Hepatocyte (in vitro differentiated cells): Measurements from ENCODE around the gene STX8. TPM values are rescaled to one million over a fixed set of nuclear protein-coding genes. Genes with fewer than 3 reads are reported as not detected.

Source experiments
- DNase-seq: peaks from one replicate; pipeline ENCODE4 v3.0.0-alpha.2; 2016; ENCODE audit warnings: low spot score
- H2AFZ ChIP-seq: fragments of 200-600 bp; sonication (generic); 2 replicates; pipeline ENCODE4 v1.6.0; 2016; ENCODE audit warnings: antibody characterized with exemption, mild to moderate bottlenecking
- H3K27ac ChIP-seq: fragments of 200-600 bp; sonication (generic); 2 replicates; pipeline ENCODE4 v1.5.1; 2016; ENCODE audit warnings: mild to moderate bottlenecking
- H3K27me3 ChIP-seq: fragments of 200-600 bp; sonication (generic); 2 replicates; pipeline ENCODE4 v1.6.1; 2016
- H3K36me3 ChIP-seq: fragments of 200-600 bp; sonication (generic); replicated peaks from 2 replicates; pipeline ENCODE4 v1.5.1; 2016; ENCODE audit warnings: low read depth; ENCODE audit not compliant: insufficient read depth
- H3K4me1 ChIP-seq: fragments of 200-600 bp; sonication (generic); 2 replicates; pipeline ENCODE4 v1.5.1; 2016; ENCODE audit warnings: mild to moderate bottlenecking, moderate library complexity; ENCODE audit not compliant: insufficient read depth
- H3K4me2 ChIP-seq: fragments of 200-600 bp; sonication (generic); 2 replicates; pipeline ENCODE4 v1.6.0; 2016
- H3K4me3 ChIP-seq: fragments of 200-600 bp; sonication (generic); 2 replicates; pipeline ENCODE4 v1.5.1; 2016; ENCODE audit warnings: mild to moderate bottlenecking
- H3K79me2 ChIP-seq: fragments of 200-600 bp; sonication (generic); 2 replicates; pipeline ENCODE4 v1.6.0; 2017; ENCODE audit warnings: mild to moderate bottlenecking
- H3K9me2 ChIP-seq: fragments of 200-600 bp; sonication (generic); replicated peaks from 2 replicates; pipeline ENCODE4 v1.6.0; 2017; ENCODE audit warnings: mild to moderate bottlenecking; ENCODE audit not compliant: insufficient read depth
- H3K9me3 ChIP-seq: fragments of 200-600 bp; sonication (generic); 2 replicates; pipeline ENCODE4 v1.5.1; 2016; ENCODE audit warnings: low read depth, mild to moderate bottlenecking
- H4K20me1 ChIP-seq: fragments of 200-600 bp; sonication (generic); 2 replicates; pipeline ENCODE4 v1.6.0; 2016; ENCODE audit warnings: mild to moderate bottlenecking; ENCODE audit not compliant: insufficient read depth, poor library complexity, severe bottlenecking
- EZH2 ChIP-seq: fragments of 200-600 bp; sonication (generic); IDR thresholded peaks from 2 replicates; pipeline ENCODE4 v1.6.1; 2016; ENCODE audit warnings: antibody characterized with exemption, mild to moderate bottlenecking, borderline replicate concordance
- EZH2phosphoT487 ChIP-seq: fragments of 200-600 bp; sonication (generic); IDR thresholded peaks from one replicate; pipeline ENCODE4 v1.6.1; 2018; ENCODE audit warnings: antibody characterized with exemption, mild to moderate bottlenecking, low read depth, moderate library complexity; ENCODE audit not compliant: unreplicated experiment, severe bottlenecking
- WGBS: methylation state at CpG from one replicate; pipeline ENCODE4 v1.1.6; 2016; ENCODE audit warnings: low lambda C conversion rate; ENCODE audit errors: missing lambda C conversion rate; 5-methylcytosine and 5-hydroxymethylcytosine counted together
- polyA plus RNA-seq: library from polyadenylated mRNA; unstranded; fragments of >200 nt; fragmentation: Nextera tagmentation; extraction: Ambion mirVana; gene quantifications from 2 replicates; pipeline ENCODE4 v1.2.1, GENCODE V29; 2016
- total RNA-seq: library from RNA; depleted of rRNA; stranded (reverse); fragments of >200 nt; gene quantifications from 2 replicates; pipeline ENCODE4 v1.2.3, GENCODE V29; 2014
- TF ChIP-seq, protein P1 (sequence below): fragments of 200-600 bp; sonication (generic); IDR thresholded peaks from 2 replicates; pipeline ENCODE4 v1.5.1; 2016; ENCODE audit warnings: antibody characterized with exemption, mild to moderate bottlenecking; ENCODE audit not compliant: poor library complexity

The STX8 gene
- total and polyA plus RNA-seq, 2 experiments from 2014 or later, result 40.6 to 64.7 TPM

DNA sequence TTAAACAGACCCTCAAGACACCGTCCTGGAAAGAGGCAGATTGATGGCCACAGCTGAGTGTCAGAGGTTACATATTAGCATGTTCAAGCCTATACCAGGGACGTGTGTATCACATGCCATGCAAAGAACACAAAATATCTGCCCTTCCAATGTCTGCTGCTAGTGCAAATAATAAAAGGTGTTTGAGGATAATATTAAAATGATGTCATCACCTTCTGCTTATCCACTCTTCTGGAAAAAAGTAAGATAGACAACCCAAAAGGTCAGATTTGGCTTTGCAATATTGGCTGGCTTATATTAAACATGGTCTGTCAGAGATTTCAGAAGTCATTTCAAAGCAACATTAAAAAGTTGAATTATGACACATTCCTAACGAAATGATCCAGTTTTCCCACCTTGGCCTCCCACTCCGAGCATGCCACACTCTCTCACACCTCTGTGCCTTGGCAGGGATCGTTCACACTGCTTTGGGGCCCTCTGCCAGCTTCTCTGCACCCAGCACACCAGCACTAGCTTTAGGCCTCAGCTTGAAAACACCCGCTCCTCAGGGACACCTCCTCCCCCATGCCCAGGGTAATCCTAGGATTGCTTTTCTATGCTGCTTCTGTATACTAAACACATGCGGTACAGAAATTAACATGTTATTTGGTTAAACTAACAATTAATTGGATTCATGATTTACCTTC lies 306.1 kb downstream of the STX8 start:
- no peaks in the 10 kb centered on the region for H3K36me3 ChIP-seq
- WGBS, result 88% methylated on average over 7 of the region's 7 CpGs
- no peaks in the 10 kb centered on the region for H3K27me3 ChIP-seq
- H3K4me1 ChIP-seq, result no peaks in the 10 kb centered on the region
- no peak overlapping the region for H3K4me3 ChIP-seq
- no peaks in the 10 kb centered on the region for H3K79me2 ChIP-seq
- TF ChIP-seq, protein P1, sequence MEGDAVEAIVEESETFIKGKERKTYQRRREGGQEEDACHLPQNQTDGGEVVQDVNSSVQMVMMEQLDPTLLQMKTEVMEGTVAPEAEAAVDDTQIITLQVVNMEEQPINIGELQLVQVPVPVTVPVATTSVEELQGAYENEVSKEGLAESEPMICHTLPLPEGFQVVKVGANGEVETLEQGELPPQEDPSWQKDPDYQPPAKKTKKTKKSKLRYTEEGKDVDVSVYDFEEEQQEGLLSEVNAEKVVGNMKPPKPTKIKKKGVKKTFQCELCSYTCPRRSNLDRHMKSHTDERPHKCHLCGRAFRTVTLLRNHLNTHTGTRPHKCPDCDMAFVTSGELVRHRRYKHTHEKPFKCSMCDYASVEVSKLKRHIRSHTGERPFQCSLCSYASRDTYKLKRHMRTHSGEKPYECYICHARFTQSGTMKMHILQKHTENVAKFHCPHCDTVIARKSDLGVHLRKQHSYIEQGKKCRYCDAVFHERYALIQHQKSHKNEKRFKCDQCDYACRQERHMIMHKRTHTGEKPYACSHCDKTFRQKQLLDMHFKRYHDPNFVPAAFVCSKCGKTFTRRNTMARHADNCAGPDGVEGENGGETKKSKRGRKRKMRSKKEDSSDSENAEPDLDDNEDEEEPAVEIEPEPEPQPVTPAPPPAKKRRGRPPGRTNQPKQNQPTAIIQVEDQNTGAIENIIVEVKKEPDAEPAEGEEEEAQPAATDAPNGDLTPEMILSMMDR, result no peak
- no peak for TF ChIP-seq EZH2phosphoT487
- no peak for TF ChIP-seq EZH2
- H3K4me2 ChIP-seq, result no peak overlapping the region
- H4K20me1 ChIP-seq, result no peaks in the 10 kb centered on the region
- DNase-seq, result no peak
- no peak overlapping the region for H3K27ac ChIP-seq
- no peak overlapping the region for H2AFZ ChIP-seq
- H3K9me2 ChIP-seq, result no peaks in the 10 kb centered on the region
- H3K9me3 ChIP-seq, result no peaks in the 10 kb centered on the region

DNA sequence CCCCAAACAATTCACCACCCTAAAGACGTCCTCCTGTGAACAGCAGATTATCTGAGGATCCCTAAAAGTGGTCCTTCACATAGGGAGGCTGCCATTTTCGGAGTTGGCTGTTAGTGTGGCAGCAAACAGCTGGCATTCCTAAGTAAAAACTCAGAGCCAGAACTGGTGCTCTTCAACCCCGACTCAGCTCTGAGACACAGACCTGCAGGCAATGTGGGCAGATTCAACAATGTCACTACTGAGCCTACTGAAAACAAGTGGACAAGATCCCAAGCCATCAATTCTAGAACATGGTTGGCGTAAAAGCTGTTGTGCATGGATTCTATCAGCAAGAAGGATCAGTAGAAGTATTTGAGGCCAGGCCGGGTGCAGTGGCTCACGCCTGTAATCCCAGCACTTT lies 307.1 kb downstream of the STX8 start:
- no peak overlapping the region for H3K4me2 ChIP-seq
- no peaks in the 10 kb centered on the region for H3K4me1 ChIP-seq
- no peak overlapping the region for H3K4me3 ChIP-seq
- no peaks in the 10 kb centered on the region for H4K20me1 ChIP-seq
- H3K36me3 ChIP-seq, result no peaks in the 10 kb centered on the region
- H3K9me2 ChIP-seq, result no peaks in the 10 kb centered on the region
- no peak overlapping the region for H3K27ac ChIP-seq
- H3K27me3 ChIP-seq, result no peaks in the 10 kb centered on the region
- no peak overlapping the region for H2AFZ ChIP-seq
- H3K9me3 ChIP-seq, result no peaks in the 10 kb centered on the region
- 91% methylated on average over 6 of the region's 6 CpGs for WGBS
- no peaks in the 10 kb centered on the region for H3K79me2 ChIP-seq
- TF ChIP-seq, protein P1, result no peak
- no peak for TF ChIP-seq EZH2phosphoT487
- no peak for TF ChIP-seq EZH2
- no peak for DNase-seq

DNA sequence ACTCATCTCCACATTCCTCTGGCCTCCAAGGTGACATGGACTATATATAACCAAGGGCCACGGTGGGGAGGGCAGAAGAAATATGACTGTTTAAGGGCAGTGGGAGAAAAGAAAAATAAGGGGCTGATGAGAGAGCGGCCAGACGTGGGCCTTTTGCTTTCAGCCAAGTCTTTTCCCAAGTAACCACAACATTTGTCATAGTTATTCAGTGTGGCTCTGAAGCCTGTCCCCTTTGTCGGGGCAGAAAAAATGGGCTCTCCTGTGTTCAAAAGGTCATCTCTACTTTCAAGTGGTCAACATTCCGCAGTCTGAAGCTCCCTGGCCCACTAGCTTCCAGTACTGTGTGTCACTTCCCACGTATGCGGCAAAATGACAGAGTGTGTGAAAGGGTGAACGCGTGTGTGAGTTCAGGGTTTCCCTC lies 308.9 kb downstream of the STX8 start:
- WGBS, result 89% methylated on average over 9 of the region's 9 CpGs

More for the DNA sequence above, 308.9 kb downstream of the STX8 start:
- no peak for DNase-seq
- H3K9me2 ChIP-seq, result no peaks in the 10 kb centered on the region
- H2AFZ ChIP-seq, result no peak overlapping the region
- no peaks in the 10 kb centered on the region for H3K79me2 ChIP-seq
- H3K4me1 ChIP-seq, result peaks cover 2% of the 10 kb centered on the region
- no peaks in the 10 kb centered on the region for H3K36me3 ChIP-seq
- H4K20me1 ChIP-seq, result no peaks in the 10 kb centered on the region
- no peaks in the 10 kb centered on the region for H3K9me3 ChIP-seq
- TF ChIP-seq EZH2 (no peak), EZH2phosphoT487 (no peak)
- TF ChIP-seq, protein P1, result no peak
- H3K27me3 ChIP-seq, result no peaks in the 10 kb centered on the region
- H3K4me2 ChIP-seq, result no peak overlapping the region
- H3K4me3 ChIP-seq, result no peak overlapping the region
- H3K27ac ChIP-seq, result no peak overlapping the region
